NCI-H82 treated with DMSO at 0.1 percent for 48 hours (cell line): ENCODE results near the gene CA7.

Source experiments
- DNase-seq: peaks from one replicate; lab custom pipeline; 2025; ENCODE audit not compliant: unreplicated experiment; lab: John Stamatoyannopoulos, UW

Gene CA7

DNA sequence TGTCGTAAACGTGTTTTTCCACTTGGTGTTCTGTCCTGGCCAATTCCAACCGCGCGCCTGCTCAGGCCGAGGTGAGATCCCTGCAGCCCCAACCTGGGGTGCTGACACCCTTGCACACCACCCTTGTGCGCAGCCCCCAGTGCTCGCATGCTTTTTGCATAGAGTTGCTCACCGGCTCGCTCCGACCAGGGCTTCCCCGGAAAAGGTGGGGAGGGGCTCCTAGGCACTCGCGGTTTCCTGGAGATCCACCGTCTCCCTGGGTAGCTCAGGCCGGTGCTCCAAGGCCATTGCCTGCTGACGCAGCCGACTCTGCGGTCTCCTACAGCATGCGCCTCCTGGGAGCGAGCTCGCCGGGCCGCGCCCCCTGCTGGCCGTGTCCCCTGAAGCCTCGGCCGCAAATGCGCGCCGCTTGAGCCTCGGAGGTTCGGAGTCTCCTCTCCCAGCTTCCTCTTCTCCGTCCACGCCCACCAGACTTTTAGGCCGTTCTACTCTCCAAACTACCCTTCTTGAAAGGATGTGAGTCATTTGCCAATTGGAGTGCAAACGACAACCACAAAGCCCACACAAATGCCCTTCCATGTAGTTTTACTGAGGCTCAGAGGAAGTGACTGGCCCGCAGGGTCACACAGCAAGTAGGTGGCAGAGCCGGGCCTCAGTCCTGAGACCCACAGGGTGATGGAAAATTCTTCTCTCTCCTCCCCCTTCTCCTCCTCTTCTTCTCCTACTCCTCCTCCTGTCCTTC is 28.9 kb downstream of the CA7 start:
- peak; percentile 10 for DNase-seq

DNA sequence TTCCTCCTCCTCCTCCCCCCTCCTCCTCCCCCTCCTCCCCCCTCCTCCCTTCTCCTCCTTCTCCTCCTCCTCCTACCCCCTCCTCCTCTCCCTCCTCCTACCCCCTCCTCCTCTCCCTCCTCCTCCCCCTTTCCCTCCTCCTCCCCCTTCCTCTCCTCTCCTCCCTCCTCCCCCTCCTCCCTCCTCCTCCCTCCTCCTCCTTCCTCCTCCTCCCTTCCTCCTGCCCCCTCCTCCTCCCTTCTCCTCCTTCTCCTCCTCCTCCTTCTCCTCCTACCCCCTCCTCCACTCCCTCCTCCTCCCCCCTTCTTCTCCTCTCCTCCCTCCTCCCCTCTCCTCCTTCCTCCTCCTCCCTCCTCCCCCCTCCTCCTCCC is 29.5 kb downstream of the CA7 start:
- DNase-seq, result no peak

DNA sequence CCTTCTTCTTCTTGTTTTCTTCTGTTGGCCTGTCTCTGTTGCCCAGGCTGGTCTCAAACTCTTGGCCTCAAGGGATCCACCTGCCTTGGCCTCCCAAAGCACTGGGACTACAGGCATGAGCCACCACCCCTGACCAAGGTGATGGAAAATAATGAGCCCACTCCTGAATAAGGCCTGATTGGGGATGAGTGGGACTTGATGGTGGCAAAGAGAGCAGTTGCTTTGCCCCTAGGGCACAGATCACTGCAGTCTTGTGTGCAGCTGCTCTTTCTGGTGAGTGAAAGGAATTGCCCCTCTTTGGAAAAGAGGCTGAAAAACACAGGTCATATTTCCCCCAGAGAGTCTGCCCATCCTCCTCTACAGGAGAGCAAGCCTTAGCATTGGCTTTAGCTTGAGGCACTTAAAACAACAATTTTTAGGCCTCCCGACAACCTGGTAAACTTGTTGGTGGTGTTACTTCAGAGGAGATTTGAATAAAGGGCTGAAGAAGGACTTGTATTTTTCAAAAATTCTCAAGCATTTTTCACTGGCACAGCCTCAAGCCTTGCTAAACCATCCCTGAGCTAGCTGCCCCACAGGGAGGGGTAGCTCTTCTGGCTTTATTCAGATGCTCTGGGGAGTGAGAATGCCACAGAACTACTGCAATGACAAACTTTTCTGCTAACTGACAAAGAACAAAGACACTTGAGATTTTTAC is 30.0 kb downstream of the CA7 start:
- no peak for DNase-seq

- DNase-seq, result no peak
Measured at GRCh38 chr16:66878067-66878466, 33.9 kb downstream of the CA7 start.

GRCh38 chr16:66880288-66881013 is 36.2 kb downstream of the CA7 start, which contains the start of gene PDP2:
PDP2 (plus strand) TSS chr16:66880515; CDS start chr16:66884285, 3,770 bp downstream.
- DNase-seq, result peak; percentile 89

- DNase-seq, result no peak
Measured at GRCh38 chr16:66881014-66881417, 36.8 kb downstream of the CA7 start.

DNA sequence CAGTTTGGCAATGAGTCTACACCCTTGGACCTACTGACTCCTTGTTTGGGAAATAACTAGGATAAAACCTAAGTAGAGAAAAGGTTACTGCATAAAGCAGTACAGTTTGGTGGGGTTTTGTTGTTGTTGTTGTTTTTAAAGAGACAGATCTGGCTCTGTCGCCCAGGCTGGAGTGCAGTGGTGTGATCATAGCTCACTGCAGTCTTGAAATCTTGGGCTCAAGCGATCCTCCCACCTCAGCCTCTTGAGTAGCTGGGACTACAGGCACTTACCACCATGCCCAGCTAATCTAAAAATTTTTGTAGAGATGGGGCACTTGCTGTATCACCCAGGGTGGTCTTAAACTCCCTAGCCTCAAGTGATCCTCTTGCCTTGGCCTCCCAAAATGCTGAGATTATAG is 37.3 kb downstream of the CA7 start:
- DNase-seq, result no peak

- DNase-seq, result no peak
Measured at GRCh38 chr16:66881964-66882508, 37.8 kb downstream of the CA7 start.

GRCh38 chr16:66882702-66883101 is 38.5 kb downstream of the CA7 start:
- DNase-seq, result no peak

GRCh38 chr16:66885491-66885890 is 41.3 kb downstream of the CA7 start:
- no peak for DNase-seq

DNA sequence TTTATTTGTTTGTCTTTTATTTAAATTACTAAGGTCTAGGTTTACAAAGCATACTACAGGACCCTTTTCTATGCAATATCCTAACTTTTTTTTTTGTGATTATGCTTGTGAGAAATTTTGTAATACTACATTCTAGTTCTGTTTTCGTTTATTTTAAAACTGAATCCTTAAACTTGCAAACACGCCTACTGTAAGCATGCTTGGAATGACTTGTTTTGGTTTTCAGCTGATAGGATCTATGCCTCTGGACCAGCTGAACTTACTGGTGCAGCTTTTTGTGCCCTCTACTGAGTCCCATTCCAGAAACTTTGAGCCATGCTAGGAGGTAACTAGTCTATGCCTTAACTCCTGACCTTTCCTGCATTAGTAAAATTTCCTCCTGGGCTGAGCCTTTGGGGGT is 42.1 kb downstream of the CA7 start:
- DNase-seq, result no peak

DNA sequence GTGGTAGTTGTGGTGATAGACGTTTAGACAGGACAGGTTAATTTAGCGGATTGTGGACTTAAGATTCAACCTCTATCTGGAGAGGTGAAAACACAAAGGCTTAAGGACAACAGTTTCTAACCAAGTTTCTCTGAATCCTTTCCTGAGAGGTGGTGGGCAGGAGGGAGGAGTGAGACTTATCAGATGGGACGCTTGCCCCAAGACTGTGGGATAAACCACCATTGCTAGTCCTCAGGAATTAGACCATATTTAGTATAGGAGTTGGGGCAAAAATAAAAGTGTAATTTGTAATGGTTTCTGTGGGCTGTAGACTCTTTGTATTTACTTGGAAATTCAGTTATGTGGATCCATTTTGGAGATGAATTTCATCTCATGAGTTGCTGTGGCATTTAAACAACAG is 42.7 kb downstream of the CA7 start:
- no peak for DNase-seq

- no peak for DNase-seq
Measured at GRCh38 chr16:66888647-66889615, 44.7 kb downstream of the CA7 start.

DNA sequence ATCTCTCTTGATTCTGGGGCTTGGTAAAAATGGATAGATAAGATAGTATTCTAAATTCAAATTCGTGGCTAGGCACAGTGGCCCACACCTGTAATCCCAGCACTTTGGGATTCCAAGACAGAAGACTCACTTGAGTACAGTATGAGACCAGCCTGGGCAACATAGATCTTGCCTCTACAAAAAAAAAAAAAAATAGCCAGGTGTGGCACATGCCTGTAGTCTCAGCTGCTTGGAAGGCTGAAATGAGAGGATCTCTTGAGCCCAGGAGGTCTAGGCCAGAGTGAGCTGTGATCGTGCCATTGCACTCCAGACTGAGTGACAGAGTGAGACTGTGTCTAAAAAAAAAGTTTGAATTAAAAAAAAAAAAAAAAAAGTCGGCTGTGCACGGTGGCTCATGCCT is 45.4 kb downstream of the CA7 start:
- DNase-seq, result no peak

GRCh38 chr16:66890799-66891198 is 46.6 kb downstream of the CA7 start:
- DNase-seq, result no peak

GRCh38 chr16:66891360-66891759 is 47.1 kb downstream of the CA7 start:
- DNase-seq, result no peak

GRCh38 chr16:66891797-66892196 is 47.6 kb downstream of the CA7 start:
- DNase-seq, result no peak

DNA sequence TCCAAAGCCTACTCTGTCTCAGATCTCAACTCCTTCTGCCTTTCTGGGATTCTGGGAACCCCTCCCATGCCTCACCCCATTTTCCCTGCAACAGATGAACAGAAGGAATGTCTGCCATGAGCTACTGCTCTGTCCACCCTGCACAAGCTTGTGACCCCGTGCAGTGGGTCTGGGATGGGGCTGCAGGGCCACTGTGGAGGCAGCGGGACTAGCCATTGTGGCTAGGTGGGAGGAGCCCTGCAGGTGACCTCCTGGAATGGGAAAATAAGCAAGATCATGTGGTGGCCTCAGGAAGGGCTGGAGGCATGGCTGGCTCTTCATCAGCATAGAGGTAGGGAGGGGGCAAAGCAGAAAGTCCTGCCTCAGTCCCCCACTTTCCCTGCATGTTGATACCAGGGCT is 49.8 kb downstream of the CA7 start:
- DNase-seq, result no peak

DNA sequence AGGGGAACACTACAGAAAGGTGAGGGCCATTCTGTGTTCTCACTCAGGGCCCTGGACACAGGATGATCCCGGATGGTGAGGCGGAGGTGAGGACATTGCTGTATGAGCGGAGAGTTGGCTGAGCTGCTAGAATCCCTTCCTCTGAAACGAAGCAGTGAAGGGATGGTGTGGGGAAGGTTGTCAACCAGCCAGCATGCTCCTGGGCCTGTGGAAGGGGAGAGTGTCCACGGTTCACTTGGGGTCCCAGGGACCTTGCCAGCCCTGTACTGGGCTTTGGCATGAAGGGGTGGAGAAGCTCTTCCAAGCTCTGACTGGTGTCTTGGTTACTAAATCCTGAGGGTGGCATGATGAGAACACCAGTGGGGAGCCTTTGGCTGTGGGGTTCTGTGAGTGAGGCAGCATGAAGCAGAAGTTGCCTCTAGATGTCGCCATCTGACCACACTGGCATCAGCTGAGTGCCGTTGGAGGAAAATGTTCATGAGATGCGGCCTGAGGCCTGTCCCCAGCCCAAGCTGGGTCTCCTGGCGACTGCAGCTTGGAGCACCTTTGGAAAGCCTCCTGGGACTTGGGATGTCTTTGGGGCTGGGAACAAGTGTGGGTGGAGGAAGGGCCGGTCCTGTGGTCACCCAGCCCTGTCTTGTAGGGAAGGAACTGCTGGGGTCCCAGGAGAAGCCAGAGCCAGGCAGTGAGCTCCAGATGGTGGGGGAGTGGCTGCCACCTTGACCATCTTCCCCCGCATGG is 50.9 kb downstream of the CA7 start:
- peak; percentile 50 for DNase-seq

- no peak for DNase-seq
Measured at GRCh38 chr16:66895689-66895979, 51.4 kb downstream of the CA7 start.
